ENCODE results near the gene MNAT1. TPM values are rescaled to one million over a fixed set of nuclear protein-coding genes. Genes with fewer than 3 reads are reported as not detected.

MNAT1 gene
- total and polyA plus RNA-seq, 2 experiments from 2014 or later = 51.6 to 85.0 TPM

DNA sequence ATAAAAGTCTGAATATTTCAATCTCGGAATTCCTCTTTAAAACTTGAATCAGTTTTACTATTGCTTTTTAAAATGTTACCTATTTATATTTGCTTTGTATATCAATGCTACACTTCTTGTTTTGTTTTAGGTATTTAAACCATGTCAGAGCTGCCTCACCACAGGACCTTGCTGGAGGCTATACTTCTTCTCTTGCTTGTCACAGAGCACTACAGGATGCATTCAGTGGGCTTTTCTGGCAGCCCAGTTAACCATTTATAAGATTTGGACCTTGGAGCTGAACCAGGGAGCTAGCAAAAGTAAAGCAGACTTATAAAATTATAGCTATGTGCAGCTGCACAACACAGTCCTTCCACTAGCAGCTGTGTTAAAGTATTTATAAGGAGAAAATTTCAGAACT, 233.5 kb downstream of the MNAT1 start:
- H3K9me3 Mint-ChIP-seq = no peaks in the 10 kb centered on the region
- Histone ChIP-seq H3K4me2 (no peak overlapping the region), H3F3A (replicated peaks; ENCODE audit: low read depth) (no peaks in the 10 kb centered on the region), H3K4me3 (no peak overlapping the region), H2AFZ (no peak overlapping the region), H3K27ac (ENCODE audit: low read depth) (no peak overlapping the region), H3K4me1 (ENCODE audit: insufficient read depth) (no peaks in the 10 kb centered on the region), H3K36me3 (ENCODE audit: insufficient read depth) (no peaks in the 10 kb centered on the region), H3K79me2 (replicated peaks; ENCODE audit: insufficient read depth) (no peaks in the 10 kb centered on the region), H3K27me3 (ENCODE audit: insufficient read depth) (no peaks in the 10 kb centered on the region), H3K9me2 (ENCODE audit: insufficient read depth) (no peaks in the 10 kb centered on the region), H4K20me1 (replicated peaks; ENCODE audit: insufficient read depth) (no peaks in the 10 kb centered on the region)
- no peak for DNase-seq (ENCODE audit: low spot score)
- no peaks in the 10 kb centered on the region for H3K4me1 Mint-ChIP-seq
- ATAC-seq = no peak
- no peak overlapping the region for H3K27ac Mint-ChIP-seq
- no peaks in the 10 kb centered on the region for H3K36me3 Mint-ChIP-seq (ENCODE audit: low read depth)
- TF ChIP-seq EZH2phosphoT487 (IDR thresholded peaks at IDR 0.05; ENCODE audit: unreplicated experiment) = no peak
- no peak for TF ChIP-seq CREB1 (CRISPR knock-in tag; IDR thresholded peaks at IDR 0.05; ENCODE audit: low read depth)
- TF ChIP-seq, protein P1, sequence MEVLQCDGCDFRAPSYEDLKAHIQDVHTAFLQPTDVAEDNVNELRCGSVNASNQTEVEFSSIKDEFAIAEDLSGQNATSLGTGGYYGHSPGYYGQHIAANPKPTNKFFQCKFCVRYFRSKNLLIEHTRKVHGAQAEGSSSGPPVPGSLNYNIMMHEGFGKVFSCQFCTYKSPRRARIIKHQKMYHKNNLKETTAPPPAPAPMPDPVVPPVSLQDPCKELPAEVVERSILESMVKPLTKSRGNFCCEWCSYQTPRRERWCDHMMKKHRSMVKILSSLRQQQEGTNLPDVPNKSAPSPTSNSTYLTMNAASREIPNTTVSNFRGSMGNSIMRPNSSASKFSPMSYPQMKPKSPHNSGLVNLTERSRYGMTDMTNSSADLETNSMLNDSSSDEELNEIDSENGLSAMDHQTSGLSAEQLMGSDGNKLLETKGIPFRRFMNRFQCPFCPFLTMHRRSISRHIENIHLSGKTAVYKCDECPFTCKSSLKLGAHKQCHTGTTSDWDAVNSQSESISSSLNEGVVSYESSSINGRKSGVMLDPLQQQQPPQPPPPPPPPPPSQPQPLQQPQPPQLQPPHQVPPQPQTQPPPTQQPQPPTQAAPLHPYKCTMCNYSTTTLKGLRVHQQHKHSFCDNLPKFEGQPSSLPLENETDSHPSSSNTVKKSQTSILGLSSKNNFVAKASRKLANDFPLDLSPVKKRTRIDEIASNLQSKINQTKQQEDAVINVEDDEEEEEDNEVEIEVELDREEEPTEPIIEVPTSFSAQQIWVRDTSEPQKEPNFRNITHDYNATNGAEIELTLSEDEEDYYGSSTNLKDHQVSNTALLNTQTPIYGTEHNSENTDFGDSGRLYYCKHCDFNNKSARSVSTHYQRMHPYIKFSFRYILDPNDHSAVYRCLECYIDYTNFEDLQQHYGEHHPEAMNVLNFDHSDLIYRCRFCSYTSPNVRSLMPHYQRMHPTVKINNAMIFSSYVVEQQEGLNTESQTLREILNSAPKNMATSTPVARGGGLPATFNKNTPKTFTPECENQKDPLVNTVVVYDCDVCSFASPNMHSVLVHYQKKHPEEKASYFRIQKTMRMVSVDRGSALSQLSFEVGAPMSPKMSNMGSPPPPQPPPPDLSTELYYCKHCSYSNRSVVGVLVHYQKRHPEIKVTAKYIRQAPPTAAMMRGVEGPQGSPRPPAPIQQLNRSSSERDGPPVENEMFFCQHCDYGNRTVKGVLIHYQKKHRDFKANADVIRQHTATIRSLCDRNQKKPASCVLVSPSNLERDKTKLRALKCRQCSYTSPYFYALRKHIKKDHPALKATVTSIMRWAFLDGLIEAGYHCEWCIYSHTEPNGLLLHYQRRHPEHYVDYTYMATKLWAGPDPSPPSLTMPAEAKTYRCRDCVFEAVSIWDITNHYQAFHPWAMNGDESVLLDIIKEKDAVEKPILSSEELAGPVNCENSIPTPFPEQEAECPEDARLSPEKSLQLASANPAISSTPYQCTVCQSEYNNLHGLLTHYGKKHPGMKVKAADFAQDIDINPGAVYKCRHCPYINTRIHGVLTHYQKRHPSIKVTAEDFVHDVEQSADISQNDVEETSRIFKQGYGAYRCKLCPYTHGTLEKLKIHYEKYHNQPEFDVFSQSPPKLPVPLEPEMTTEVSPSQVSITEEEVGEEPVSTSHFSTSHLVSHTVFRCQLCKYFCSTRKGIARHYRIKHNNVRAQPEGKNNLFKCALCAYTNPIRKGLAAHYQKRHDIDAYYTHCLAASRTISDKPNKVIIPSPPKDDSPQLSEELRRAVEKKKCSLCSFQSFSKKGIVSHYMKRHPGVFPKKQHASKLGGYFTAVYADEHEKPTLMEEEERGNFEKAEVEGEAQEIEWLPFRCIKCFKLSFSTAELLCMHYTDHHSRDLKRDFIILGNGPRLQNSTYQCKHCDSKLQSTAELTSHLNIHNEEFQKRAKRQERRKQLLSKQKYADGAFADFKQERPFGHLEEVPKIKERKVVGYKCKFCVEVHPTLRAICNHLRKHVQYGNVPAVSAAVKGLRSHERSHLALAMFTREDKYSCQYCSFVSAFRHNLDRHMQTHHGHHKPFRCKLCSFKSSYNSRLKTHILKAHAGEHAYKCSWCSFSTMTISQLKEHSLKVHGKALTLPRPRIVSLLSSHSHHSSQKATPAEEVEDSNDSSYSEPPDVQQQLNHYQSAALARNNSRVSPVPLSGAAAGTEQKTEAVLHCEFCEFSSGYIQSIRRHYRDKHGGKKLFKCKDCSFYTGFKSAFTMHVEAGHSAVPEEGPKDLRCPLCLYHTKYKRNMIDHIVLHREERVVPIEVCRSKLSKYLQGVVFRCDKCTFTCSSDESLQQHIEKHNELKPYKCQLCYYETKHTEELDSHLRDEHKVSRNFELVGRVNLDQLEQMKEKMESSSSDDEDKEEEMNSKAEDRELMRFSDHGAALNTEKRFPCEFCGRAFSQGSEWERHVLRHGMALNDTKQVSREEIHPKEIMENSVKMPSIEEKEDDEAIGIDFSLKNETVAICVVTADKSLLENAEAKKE (CRISPR knock-in tag; IDR thresholded peaks at IDR 0.05) = no peak
- TF ChIP-seq, protein P2, sequence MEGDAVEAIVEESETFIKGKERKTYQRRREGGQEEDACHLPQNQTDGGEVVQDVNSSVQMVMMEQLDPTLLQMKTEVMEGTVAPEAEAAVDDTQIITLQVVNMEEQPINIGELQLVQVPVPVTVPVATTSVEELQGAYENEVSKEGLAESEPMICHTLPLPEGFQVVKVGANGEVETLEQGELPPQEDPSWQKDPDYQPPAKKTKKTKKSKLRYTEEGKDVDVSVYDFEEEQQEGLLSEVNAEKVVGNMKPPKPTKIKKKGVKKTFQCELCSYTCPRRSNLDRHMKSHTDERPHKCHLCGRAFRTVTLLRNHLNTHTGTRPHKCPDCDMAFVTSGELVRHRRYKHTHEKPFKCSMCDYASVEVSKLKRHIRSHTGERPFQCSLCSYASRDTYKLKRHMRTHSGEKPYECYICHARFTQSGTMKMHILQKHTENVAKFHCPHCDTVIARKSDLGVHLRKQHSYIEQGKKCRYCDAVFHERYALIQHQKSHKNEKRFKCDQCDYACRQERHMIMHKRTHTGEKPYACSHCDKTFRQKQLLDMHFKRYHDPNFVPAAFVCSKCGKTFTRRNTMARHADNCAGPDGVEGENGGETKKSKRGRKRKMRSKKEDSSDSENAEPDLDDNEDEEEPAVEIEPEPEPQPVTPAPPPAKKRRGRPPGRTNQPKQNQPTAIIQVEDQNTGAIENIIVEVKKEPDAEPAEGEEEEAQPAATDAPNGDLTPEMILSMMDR (conservative IDR thresholded peaks at IDR 0.05; ENCODE audit: low read depth in 2 of 2) = no peak
- TF ChIP-seq NANOG (IDR thresholded peaks at IDR 0.05; ENCODE audit: borderline replicate concordance) = no peak
- TF ChIP-seq ZNF114 (CRISPR knock-in tag; IDR thresholded peaks at IDR 0.05) = no peak
- TF ChIP-seq, protein P3, sequence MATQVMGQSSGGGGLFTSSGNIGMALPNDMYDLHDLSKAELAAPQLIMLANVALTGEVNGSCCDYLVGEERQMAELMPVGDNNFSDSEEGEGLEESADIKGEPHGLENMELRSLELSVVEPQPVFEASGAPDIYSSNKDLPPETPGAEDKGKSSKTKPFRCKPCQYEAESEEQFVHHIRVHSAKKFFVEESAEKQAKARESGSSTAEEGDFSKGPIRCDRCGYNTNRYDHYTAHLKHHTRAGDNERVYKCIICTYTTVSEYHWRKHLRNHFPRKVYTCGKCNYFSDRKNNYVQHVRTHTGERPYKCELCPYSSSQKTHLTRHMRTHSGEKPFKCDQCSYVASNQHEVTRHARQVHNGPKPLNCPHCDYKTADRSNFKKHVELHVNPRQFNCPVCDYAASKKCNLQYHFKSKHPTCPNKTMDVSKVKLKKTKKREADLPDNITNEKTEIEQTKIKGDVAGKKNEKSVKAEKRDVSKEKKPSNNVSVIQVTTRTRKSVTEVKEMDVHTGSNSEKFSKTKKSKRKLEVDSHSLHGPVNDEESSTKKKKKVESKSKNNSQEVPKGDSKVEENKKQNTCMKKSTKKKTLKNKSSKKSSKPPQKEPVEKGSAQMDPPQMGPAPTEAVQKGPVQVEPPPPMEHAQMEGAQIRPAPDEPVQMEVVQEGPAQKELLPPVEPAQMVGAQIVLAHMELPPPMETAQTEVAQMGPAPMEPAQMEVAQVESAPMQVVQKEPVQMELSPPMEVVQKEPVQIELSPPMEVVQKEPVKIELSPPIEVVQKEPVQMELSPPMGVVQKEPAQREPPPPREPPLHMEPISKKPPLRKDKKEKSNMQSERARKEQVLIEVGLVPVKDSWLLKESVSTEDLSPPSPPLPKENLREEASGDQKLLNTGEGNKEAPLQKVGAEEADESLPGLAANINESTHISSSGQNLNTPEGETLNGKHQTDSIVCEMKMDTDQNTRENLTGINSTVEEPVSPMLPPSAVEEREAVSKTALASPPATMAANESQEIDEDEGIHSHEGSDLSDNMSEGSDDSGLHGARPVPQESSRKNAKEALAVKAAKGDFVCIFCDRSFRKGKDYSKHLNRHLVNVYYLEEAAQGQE (IDR thresholded peaks at IDR 0.05; ENCODE audit: unreplicated experiment) = no peak
- TF ChIP-seq ZNF331 (CRISPR knock-in tag; IDR thresholded peaks at IDR 0.05; ENCODE audit: low read depth) = no peak
- TF ChIP-seq EZH2 (IDR thresholded peaks at IDR 0.05; ENCODE audit: low read depth, unreplicated experiment) = no peak
- TF ChIP-seq, protein P4, sequence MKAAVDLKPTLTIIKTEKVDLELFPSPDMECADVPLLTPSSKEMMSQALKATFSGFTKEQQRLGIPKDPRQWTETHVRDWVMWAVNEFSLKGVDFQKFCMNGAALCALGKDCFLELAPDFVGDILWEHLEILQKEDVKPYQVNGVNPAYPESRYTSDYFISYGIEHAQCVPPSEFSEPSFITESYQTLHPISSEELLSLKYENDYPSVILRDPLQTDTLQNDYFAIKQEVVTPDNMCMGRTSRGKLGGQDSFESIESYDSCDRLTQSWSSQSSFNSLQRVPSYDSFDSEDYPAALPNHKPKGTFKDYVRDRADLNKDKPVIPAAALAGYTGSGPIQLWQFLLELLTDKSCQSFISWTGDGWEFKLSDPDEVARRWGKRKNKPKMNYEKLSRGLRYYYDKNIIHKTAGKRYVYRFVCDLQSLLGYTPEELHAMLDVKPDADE (IDR thresholded peaks at IDR 0.05) = no peak
- no peak for TF ChIP-seq JUNB (IDR thresholded peaks at IDR 0.05; ENCODE audit: unreplicated experiment)
- TF ChIP-seq STAT1 (IDR thresholded peaks at IDR 0.05; ENCODE audit: unreplicated experiment) = no peak
- TF ChIP-seq POLR2AphosphoS5 (IDR thresholded peaks at IDR 0.05; ENCODE audit: low read depth) = no peak
- H3K27me3 Mint-ChIP-seq (ENCODE audit: insufficient read depth, low read depth, poor library complexity) = no peaks in the 10 kb centered on the region
- H3K4me3 Mint-ChIP-seq = no peak overlapping the region
